Measurements from ENCODE around the gene MFAP4. TPM values are rescaled to one million over a fixed set of nuclear protein-coding genes. Genes with fewer than 3 reads are reported as not detected.
A peak's percentile ranks its signal among the peaks of the same experiment; 100 is the strongest.

Gene MFAP4
- total RNA-seq, 1 donor from 2014 or later: 307 TPM

DNA sequence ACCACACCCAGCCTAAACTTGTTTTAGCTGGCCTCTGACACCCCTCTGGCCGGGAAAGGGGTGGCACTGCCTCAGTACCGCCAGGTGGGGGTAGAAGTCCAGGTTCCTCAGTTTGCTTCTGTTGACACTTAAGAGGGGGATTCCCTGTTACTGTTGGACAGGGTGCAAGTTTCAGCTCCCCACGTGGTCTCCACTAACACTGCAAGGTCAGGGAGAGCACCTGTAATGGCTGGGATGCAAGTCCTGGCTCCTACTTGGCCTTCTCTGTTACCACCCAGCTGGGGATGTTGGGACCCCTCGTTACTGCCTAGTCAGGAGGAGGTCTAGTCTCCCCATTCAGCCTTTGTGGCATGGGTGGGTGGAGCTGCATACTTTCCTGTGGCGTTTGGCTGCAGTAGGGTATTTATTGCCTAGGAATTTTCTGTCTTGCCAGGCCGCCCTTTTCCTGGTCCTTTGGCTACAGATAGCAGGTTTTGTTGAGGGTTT, 10.6 kb upstream of the MFAP4 start:
- DNase-seq (ENCODE audit: low spot score): no peak
- Mint-ChIP-seq H3K27ac (ENCODE audit: unreplicated experiment) (no peak overlapping the region), H3K9me3 (ENCODE audit: low read depth) (no peaks in the 10 kb centered on the region), H3K27me3 (ENCODE audit: low read depth) (no peaks in the 10 kb centered on the region), H3K4me1 (ENCODE audit: low read depth) (peaks cover 12% of the 10 kb centered on the region), H3K4me3 (ENCODE audit: unreplicated experiment) (no peak overlapping the region), H3K36me3 (ENCODE audit: low read depth) (no peaks in the 10 kb centered on the region)
- TF ChIP-seq, protein P1, sequence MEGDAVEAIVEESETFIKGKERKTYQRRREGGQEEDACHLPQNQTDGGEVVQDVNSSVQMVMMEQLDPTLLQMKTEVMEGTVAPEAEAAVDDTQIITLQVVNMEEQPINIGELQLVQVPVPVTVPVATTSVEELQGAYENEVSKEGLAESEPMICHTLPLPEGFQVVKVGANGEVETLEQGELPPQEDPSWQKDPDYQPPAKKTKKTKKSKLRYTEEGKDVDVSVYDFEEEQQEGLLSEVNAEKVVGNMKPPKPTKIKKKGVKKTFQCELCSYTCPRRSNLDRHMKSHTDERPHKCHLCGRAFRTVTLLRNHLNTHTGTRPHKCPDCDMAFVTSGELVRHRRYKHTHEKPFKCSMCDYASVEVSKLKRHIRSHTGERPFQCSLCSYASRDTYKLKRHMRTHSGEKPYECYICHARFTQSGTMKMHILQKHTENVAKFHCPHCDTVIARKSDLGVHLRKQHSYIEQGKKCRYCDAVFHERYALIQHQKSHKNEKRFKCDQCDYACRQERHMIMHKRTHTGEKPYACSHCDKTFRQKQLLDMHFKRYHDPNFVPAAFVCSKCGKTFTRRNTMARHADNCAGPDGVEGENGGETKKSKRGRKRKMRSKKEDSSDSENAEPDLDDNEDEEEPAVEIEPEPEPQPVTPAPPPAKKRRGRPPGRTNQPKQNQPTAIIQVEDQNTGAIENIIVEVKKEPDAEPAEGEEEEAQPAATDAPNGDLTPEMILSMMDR (IDR thresholded peaks at IDR 0.05): no peak

DNA sequence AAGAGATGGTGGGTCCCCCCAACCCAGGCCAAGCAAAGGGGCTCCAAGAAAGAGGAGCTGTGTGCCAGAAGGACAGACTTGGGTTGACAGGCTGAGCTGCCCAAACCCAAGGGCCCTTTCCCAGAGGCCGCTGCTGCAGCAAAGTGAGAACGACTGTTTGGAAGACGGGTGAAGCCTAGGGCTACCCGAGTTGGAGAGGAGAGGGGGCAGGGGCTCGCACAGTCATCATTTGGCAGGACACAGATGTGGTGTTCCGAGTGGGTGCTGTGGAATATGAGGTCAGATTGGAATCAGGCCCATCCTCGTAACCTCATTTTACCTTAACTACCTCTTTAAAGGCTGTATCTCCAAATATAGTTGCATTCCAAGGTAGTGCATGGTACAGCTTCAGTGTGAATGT, 5.3 kb upstream of the MFAP4 start:
- Mint-ChIP-seq H3K9me3 (ENCODE audit: low read depth) (no peaks in the 10 kb centered on the region), H3K27ac (ENCODE audit: unreplicated experiment) (no peak overlapping the region), H3K36me3 (ENCODE audit: low read depth) (no peaks in the 10 kb centered on the region), H3K4me1 (ENCODE audit: low read depth) (peaks cover 39% of the 10 kb centered on the region), H3K27me3 (ENCODE audit: low read depth) (no peaks in the 10 kb centered on the region), H3K4me3 (ENCODE audit: unreplicated experiment) (no peak overlapping the region)
- DNase-seq (ENCODE audit: low spot score): peak; percentile 64
- TF ChIP-seq, protein P1 (IDR thresholded peaks at IDR 0.05): no peak

DNA sequence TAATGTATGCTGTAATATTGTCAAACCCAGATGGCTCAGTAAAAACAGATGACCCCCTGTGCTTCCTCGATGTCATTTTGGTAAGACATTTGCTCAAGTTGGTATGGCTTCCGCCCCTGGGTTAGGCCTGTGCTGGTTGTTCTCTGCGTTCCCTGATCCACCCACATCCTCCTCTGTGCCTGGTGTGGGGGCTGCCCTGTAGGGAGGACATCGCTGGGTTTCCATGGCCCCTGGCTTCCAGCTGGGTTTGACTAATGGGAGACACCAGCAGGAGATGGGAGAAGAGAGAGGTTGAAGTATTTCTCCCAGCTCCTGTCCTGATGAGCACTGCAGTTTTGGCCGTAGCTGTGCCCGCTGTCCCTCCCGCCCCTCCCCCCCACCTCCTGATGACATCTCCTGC, 4.4 kb upstream of the MFAP4 start:
- no peaks in the 10 kb centered on the region for H3K27me3 Mint-ChIP-seq (ENCODE audit: low read depth)
- no peak overlapping the region for H3K27ac Mint-ChIP-seq (ENCODE audit: unreplicated experiment)
- H3K9me3 Mint-ChIP-seq (ENCODE audit: low read depth): no peaks in the 10 kb centered on the region
- TF ChIP-seq, protein P1 (IDR thresholded peaks at IDR 0.05): no peak
- peaks cover 46% of the 10 kb centered on the region for H3K4me1 Mint-ChIP-seq (ENCODE audit: low read depth)
- no peaks in the 10 kb centered on the region for H3K36me3 Mint-ChIP-seq (ENCODE audit: low read depth)
- DNase-seq (ENCODE audit: low spot score): peak; percentile 51
- H3K4me3 Mint-ChIP-seq (ENCODE audit: unreplicated experiment): no peak overlapping the region

DNA sequence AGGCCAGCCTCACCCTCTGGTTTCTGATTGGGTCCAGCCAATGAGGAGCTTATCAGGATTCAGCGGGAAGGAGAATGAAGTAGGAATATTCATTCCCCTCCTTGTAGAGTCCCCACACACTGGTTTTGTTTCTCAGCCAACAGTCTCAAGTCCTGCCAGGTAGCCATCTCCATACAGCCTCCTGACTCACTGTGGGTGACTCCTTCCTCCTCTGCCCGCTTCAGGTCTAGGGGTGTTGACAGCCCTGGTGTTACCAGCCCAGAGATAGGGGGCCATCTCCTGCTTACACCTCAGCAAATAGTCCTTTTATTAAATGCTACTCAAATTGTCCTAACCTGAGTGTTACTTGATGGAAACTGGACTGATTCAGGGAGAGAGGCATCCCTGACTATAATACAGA, 4.0 kb upstream of the MFAP4 start:
- Mint-ChIP-seq H3K4me1 (ENCODE audit: low read depth) (peaks cover 51% of the 10 kb centered on the region), H3K27me3 (ENCODE audit: low read depth) (no peaks in the 10 kb centered on the region), H3K36me3 (ENCODE audit: low read depth) (no peaks in the 10 kb centered on the region), H3K9me3 (ENCODE audit: low read depth) (no peaks in the 10 kb centered on the region), H3K27ac (ENCODE audit: unreplicated experiment) (no peak overlapping the region), H3K4me3 (ENCODE audit: unreplicated experiment) (no peak overlapping the region)
- peak; percentile 17 for DNase-seq (ENCODE audit: low spot score)
- TF ChIP-seq, protein P1 (IDR thresholded peaks at IDR 0.05): no peak

DNA sequence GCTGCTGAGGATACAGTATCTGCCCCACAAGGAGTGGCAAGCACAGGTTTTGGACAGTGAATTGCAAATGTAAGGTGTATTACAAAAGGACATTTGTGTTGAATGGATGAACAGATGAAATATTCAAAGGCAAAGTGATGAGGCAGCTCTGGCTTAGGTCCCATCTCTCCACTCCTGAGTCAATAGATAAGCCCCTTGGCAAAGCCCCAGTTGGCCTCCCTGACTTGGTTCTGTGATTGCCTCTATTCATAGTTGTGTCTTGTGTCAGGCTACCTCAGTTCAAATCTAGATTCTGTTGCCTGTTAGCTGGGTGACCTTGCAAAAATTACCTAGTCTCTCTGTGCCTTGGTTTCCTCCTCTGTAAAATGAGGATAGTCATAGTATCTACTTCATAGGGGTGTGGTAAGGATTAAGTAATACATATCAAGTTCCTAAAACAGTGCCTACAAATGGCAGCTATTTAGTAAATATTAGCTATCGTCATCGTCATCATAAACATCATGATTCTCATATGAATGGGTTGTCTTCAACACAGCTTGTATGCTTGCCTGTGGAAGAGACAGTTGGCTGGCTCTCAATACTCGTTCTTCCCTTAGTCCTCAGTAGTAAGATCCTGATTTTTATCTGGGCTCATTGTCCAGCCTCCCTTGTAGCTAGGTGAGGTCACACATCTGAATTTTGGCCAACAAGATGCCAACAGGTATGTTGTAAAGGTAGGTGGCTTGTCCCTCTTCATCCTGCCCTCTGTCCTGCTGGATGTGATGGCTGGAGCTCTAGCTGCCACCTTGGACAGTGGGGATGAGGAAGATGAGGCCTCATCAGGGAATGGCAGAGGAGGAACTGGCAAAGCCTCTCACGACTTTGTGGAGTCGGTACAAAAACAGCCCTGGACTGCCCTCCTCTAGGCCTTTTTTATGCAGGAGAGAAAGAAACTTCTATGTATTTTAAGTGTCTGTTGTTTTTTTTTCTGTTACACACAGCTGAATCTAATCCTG, 2.1 kb upstream of the MFAP4 start:
- peaks cover 7% of the 10 kb centered on the region for H3K36me3 Mint-ChIP-seq (ENCODE audit: low read depth)
- TF ChIP-seq, protein P1 (IDR thresholded peaks at IDR 0.05): no peak
- peak; percentile 18 for DNase-seq (ENCODE audit: low spot score)
- H3K4me3 Mint-ChIP-seq (ENCODE audit: unreplicated experiment): no peak overlapping the region
- H3K4me1 Mint-ChIP-seq (ENCODE audit: low read depth): peaks cover 70% of the 10 kb centered on the region
- no peaks in the 10 kb centered on the region for H3K9me3 Mint-ChIP-seq (ENCODE audit: low read depth)
- no peaks in the 10 kb centered on the region for H3K27me3 Mint-ChIP-seq (ENCODE audit: low read depth)
- H3K27ac Mint-ChIP-seq (ENCODE audit: unreplicated experiment): peak overlapping the region; percentile 99
